NCI-H2029 treated with DMSO at 0.1 percent for 48 hours (cell line): ENCODE data around the gene GPR78.

ENCODE experiments used
- DNase-seq: peaks from one replicate; lab custom pipeline; 2025; lab: John Stamatoyannopoulos, UW

The GPR78 gene

DNA sequence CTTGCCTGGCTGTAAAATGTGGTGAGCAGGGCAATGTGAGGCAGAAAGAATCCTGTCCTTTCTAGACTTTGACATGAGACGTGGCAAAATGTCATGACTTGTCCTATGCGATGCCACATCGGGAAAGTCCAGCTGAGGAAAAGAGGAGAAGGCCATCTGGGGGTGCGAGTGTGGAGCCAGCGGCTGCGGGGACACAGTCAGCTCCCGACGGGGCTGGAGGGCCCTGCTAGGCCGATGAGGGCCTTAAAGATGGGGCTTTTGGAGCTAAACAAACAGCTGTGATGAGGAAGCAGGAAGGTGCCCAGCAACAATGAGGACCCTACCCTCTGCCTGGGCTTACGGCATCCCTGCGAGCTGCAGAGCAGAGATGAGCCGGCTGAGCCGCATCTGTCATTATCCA, 20.1 kb downstream of the GPR78 start:
- DNase-seq = no peak

DNA sequence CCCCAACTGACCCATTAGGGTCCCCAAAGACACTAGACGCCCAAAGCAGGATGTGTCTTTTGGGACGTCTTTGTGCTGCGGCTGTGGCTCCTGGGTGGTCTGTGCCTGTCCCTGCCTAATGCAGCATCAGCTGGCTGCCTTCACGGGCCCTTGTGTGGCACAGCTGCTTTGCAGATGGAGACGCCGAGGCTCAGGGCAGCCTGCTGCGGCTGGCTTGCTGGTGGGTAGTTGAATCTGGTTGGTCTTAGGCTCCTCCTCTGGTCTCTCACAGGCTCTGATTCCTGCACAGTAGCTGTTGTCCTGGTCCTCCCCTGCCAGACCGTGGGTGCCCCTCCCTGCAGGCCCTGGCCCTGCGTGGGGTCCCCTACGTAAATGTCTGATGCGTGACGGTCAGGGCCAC, 20.5 kb downstream of the GPR78 start:
- no peak for DNase-seq

DNA sequence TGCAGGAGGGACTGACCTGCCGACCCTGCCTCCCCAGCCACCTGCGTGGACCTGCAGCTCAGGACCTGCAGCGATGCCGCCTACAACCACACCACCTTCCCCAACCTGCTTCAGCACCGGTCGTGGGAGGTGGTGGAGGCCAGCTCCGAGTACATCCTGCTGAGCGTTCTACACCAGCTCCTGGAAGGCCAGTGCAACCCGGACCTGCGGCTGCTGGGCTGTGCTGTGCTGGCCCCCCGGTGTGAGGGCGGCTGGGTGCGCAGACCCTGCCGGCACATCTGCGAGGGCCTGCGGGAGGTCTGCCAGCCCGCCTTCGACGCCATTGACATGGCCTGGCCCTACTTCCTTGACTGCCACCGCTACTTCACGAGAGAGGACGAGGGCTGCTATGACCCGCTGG, 20.9 kb downstream of the GPR78 start:
- no peak for DNase-seq

DNA sequence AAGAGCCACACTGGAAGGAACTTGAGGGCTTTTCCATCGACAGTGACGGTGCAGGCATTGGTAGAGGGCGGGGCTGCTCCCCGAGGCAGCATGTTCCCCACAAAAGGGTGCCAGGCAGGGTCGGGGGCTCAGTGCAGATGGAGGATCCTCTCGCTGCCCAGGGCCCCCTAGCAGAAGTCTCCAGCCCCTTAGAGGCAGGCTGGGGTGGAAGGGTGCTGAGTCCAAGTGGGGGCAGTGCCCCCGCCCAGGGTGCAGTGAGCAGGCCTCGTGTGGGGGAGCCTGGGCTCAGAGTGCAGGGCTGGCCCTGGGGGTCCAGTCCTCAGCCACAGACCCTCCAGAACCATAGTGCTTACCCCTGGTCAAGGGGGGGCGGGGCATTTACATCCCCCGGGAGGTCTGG, 21.4 kb downstream of the GPR78 start:
- no peak for DNase-seq

DNA sequence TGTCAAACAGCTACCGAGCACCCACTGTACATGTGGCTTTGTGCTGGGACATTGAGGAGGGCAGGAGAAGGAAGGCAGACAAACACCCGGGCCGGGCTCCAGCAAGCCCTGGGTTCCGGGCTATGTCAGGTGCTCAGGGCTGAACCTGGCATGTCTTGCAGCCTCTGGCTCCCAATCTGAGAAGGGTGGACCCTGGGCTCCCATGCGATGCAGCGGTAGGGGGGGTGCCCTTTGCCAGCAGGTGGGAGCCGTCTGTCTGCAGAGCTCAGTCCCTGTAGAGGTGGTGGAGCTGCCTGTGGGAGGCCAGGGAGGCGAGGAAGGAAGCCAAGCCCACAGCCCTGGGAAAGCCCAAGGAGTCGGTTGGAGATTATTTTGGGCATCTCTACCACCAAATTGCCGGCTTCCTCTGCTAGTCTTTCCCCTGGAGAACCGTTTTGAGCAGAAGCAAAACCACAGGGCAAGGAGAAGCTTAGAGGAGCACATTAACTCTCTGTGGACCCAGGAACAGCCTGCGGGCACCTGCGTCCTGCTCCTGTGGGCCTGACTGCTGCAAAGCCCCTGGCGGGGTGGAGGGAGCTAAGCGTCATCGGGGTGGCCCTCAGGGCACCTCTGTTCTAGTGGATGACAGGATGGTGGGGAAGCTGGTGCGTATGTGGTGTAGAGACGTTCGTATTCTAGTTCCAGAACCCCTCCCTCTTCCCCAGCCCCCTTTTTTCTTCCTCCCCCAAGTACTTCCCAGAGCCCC, 22.7 kb downstream of the GPR78 start:
- no peak for DNase-seq

DNA sequence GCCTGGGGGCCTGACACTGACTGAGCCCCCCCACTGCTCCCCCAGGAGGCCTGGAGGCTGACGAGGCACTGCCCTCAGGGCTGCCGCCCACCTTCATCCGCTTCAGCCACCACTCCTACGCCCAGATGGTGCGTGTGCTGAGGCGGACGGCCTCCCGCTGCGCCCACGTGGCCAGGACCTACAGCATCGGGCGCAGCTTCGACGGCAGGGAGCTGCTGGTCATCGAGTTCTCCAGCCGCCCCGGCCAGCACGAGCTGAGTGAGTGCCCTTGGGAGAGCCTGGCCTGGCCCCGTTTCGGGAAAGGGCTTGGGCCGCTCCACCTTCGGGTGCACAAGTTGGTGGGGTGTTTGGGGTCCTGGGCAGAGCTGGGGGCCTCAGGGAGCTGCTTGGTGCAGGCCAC, 23.7 kb downstream of the GPR78 start:
- DNase-seq = no peak

DNA sequence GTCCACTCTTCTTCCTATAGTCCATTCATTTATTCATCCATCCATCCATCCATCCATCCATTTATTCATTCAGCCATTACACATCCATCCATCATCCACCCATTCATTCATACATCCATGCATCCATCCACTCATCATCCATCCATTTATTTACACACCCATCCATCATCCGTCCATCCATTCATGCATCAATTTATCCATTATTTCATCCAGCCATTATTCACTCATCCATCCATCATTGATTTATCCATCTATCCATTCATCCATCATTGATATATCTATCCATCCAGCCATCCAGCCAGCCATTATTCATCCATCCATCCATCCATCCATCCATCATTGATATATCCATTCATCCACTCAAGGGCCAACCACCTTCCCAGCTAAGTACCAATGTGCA, 25.1 kb downstream of the GPR78 start:
- no peak for DNase-seq

DNA sequence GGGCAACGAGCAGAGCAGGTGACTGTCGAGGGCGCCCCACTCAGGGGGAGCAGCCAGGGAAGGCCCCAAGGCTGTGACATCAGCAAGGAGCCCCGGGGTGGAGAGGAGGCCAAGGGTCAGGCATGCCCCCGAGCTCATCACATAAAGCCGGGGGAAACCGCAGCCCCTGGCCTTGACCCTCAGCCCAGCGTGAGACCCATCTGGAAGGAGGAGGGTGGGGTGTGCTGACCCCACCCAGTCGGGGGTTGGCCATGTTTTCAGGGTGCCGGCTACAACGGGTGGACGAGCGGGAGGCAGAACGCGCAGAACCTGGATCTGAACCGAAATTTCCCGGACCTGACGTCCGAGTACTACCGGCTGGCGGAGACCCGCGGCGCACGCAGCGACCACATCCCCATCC, 26.3 kb downstream of the GPR78 start:
- no peak for DNase-seq

DNA sequence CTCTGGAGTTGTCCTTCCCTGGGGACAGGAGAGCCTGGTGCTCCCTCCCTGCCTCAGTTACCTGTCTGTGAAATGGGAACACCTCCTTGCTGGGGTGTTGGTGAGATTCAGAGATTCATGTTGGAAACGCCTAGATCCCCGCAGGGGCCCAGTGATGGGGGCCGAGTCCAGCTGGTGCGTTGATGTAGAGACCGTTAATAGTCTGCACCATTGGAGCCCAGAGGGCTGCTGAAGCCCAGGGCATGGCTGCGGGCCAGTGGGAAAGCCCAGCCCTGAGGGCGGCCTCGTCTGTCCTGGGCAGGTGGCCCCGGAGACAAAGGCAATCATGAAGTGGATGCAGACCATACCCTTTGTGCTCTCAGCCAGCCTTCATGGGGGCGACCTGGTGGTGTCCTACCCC, 26.8 kb downstream of the GPR78 start:
- no peak for DNase-seq

DNA sequence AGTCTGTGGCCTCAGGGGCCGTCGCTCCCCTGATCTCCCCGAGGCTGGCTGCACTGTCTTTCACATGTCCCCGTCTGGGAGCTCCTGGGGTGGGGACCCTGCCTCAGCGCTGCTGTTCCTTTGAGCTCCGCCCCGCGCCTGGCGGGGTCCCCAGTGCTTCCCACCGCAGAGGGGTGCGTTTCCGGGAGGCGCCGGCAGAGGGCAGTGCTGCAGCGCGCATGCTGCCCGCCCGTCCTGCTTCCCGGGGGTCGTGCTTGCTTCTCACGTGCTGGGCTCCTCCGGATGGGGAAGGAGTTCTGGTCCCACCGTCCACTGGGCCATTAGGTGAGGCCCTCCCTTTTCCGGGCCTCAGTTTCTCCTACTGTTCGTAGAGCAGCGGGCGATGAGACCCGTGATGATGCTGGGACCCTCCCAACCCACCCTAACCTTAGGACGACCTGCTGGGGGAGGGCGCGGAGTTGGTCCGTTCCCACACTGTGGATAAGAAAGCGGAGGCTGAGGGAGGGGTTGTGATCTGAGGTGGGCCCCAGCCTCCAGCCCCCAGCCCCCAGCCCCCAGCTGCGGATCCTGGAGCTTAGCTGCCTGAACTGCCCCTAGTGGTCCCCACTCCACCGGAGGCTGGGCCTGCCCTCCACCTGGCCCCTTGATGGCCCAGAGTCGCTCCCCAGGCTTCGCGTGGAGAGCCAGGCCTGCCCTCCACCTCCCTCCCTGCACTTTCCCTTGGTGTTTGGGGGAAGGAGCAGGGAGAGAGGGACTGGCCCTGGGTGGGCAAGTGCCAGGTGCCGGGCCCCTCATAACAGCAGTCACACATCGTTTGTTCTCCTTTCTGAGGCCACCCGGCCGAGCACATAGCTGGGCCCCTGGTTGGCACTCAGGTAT, 27.6 kb downstream of the GPR78 start:
- no peak for DNase-seq

DNA sequence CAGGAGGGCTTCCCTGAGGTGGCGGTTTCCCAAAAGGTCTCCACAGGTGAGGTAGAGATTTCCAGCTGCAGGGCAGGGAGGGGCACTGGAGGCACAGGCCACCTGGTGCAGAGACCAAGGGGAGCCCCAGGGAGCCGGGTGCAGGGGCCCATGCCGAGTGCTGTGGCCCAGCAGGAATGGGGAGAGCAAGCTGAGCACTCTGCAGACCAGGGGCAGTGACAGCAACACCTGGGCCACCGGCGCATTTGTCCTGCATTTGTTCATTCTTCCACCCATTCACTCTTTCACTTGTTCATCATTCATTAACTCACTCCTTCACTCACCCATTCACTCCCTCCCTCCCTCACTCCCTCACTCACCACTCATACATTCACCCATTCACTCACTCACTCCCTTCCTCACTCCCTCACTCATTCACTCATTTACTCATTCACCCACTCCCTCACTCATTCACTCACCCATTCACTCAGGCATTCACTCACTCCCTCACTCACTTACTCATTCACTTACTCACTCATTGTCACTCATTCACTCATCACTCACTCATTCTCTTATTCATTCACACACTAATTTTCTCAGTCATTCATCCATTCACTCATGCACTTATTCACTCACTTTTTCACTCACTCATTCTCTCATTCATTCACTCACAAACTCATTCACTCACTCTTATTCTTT, 28.7 kb downstream of the GPR78 start:
- no peak for DNase-seq

DNA sequence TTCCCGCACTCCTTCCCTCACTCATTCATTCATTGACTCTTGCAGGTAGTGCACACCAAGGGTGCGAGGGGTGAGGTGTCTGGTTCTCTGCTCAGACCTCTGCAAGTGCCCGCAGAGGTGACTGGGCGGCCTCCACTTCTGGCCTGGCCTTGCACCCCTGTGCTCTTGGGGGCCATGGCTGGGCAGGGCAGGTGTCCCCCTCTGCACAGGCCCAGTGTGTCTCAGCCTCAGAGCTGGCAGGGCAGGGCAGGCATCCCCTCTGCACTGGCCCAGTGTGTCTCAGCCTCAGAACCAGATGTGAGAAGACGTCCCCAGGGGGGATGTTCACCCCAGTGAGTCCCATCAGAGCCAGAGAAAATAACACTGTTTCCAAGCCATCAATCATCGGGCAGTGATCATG, 29.2 kb downstream of the GPR78 start:
- DNase-seq = no peak

DNA sequence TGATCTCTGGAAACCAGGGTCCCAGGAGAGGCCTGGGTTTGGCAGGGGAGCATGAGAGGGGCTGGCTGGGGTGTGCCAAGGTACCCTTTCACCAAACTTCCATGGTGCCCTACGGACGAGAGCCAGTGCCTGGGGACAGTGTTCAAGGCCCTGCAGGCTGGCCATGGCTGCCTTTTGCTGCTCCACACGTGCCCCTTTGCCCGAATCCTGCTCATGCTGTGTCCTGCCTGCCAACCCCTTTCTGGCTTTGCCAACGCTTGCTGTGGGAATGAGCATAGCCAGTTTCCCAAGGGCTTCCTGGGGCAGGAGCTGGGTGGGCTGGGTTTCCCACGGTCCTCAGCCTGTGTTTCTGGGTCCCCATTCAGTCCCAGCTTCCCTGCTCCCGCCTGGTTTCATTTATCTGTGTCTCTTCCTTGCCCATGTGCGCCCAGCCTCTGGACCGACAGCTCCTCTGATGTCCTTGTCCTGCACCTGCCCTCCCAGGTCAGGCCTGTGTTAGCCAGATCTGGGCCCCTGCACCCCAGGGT, 29.7 kb downstream of the GPR78 start:
- no peak for DNase-seq

DNA sequence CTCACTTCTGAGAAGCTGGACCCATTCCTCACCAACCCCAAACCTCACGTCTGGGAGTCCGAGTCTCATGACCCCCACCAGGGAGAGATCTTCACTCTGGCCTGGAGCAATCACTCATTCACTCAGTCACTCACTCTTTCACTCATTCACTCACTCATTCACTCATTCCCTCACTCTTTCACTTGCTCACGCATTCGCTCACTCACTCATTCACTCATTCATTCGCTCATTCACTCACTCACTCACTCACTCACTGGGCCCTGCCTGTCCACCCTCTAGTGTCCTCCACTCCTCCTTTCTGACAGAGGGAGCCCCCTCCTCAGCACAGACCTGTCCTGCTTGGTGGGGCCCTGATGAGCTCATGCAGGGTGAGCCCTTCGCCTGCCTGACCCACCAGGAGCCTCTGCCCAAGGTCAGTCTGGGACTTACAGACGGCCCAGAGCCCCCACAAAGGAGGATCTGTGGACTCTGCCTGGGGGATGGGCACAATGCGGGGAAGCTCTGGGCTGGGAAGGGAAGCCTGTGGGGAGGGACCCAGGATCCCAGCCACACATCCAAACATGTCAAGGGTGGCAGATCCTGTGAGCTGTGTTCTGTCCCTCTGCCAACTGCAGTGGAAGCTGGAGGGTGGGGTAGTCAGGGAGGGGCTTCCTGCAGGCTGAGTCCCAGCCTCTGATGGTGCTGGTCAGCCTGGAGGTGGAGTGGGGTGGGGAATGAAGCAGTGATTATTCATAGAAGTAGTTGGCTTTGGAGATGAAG, 30.8 kb downstream of the GPR78 start:
- DNase-seq = no peak

DNA sequence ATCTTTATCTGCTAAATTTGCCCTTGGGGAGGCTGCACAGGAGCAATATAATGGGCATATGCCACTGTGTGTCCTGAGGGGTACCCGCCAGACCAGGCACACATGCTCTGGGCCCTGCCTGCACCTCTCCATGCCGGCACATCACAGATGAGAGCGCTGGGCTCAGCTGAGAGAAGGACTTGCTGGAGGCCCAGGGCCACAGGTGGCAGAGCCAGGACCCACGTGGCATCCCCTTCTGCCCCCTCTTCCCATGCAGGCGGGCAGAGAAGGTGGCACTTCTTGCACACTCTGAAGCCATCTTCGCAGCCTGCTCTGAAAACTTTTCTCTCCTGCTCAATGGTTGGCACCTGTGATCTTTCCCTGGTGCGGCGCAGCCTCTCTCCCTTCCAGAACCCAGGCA, 32.5 kb downstream of the GPR78 start:
- no peak for DNase-seq

DNA sequence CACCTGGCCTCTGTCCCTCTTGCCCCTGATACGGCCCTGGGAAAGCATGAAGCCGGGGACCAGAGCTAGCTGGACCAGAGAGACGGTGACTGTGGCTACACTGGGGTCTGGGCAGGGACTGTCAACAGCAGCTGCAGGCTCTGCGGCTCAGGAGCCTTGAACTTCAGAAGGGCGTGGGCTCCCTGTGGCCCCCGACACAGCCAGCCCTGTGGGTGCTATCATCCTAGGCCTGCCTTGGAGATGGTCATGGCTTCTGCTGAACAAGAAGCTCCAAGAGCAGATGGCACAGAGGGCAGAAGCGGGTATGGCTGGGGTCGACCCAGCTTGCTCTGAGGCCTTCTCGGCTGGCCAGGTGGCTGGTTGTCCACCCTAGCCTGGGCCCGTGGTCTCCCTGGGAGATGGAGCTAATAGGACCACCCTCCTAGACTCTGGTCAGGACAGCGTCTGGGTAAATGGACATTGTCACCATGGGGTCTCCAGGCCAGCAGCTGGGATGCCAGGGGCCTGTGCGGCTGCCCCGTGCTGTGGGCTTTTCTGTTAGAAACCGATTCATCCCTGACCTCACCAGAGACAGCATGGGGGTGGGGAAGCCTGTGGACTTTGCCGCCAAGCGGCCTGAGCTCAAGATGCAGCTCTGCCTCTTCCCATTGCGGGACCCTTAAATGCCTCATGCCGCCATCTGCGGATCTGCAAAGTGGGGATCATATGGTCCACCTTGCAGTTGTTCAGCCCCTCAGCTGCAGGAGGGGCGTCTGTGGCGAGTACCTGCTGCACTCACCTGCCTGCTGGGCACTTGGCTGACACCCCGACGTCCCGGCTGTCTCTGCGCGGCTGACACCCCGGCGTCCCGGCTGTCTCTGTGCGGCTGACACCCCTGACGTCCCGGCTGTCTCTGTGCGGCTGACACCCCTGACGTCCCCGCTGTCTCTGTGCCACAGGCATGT, 33.5 kb downstream of the GPR78 start:
- no peak for DNase-seq

DNA sequence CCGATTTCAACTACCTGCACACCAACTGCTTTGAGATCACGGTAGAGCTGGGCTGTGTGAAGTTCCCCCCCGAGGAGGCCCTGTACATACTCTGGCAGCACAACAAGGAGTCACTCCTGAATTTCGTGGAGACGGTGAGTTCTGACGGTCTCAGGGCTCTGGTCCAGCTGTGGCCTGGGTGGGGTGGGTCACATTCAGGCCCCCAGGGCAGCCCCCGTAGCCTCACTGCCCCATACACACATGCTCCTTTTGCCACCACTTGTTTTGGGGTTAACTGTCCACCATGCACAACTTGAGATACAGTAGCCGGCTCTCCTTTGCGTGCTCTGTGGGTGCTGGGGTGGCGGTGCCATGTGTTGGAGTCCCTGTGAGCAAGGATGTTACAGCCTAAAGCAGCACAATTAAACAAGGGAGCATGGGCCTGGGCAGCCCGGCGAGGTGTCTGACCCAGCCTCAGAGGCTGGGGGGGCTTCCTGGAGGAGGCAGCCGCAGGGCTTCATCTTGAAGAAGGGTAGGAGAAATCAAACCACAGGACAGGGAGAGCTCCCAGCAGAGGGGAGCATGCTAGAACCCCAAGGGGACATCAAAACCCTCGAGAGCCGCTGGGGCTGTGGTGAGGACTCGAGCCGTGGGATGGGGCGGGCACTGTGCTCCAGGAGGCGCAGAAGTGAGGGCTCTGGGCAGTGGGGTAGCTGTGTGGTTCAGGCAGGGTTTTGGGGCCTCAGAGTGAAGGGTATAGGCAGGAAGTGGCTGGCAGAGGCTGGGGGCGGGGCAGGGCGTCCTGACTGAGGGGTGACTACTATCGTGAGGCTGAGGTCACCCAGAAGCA, 34.4 kb downstream of the GPR78 start:
- DNase-seq = no peak

DNA sequence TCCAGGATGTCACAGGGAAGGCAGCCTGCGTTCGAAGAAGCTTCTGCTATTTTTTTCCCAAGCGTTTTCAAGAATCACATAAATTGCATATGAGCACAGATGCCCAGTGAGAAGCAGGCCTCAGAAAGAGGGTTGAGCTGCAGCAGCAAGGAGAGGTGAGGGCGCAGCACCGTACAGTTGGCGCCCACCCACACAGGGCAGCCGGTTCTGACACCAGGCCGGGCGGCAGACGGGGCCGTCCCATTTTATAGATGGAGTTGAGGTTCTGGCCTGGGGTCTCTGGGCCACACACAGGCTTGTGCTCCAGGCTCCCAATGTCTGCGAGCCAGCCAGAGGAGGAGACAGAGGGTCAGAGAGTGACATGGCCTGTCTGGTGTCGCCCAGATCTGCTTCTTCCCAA, 35.2 kb downstream of the GPR78 start:
- no peak for DNase-seq

DNA sequence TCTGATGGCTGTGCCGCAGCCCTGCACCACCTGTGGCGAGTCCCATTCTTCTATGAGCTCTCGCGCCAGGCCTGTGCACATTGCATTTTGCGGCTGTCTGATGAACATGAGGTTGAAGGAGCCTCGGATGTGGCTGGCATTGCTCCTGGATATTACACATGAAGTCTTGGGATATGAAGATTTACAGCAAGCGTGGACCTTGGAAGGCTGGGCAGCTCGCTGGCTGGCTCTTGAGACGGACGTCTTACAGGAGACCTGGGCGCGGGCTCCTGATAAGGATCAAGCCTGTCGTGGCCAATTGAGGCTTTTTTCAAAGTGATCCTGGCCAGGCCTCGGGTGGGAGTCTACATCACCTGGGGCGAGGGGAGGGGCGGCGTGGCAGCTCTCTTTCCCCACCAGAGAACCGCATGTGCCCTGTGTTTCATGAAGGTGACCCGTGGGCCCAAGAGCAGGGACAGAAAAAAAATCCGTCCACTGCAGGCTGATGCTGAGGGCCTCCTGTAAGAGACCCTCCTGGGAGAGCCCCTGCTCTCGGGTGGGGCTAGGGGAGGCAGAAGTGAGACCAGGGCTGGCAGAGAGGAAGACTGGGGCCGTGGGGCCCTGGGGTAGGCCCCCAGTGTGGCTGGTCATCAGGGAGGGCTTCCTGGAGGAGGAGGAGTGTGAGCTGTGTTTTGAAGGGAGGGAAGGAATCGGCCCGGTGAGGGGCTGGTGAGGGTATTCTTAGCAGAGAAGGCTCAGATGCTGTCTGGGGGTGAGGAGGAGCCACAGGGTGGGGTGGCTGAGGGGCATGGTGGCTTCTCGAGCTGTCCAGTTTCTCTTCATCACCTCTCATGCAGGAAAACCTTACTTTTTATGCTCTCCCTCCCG, 36.0 kb downstream of the GPR78 start:
- no peak for DNase-seq
